ENCODE data around the gene DAPK2. TPM values are rescaled to one million over a fixed set of nuclear protein-coding genes. Genes with fewer than 3 reads are reported as not detected.

The DAPK2 gene
- total RNA-seq, 1 donor = 23.5 TPM

GRCh38 chr15:63899193-63899592 is 147.1 kb downstream of the DAPK2 start:
- DNase-seq (ENCODE audit: insufficient read length, low spot score, missing footprints) = no peak
- Histone ChIP-seq H3K27ac (ENCODE audit: low read depth, low read length) (no peak overlapping the region), H3K79me2 (ENCODE audit: insufficient read depth, low read length) (no peaks in the 10 kb centered on the region), H3K4me3 (ENCODE audit: insufficient read depth, low read length) (no peak overlapping the region), H3K36me3 (ENCODE audit: insufficient read depth, low read length) (no peaks in the 10 kb centered on the region), H3K4me1 (ENCODE audit: insufficient read depth, low read length) (peaks cover 19% of the 10 kb centered on the region), H3K27me3 (ENCODE audit: insufficient read depth, low read length) (no peaks in the 10 kb centered on the region), H3K4me2 (ENCODE audit: insufficient read depth, low read length) (no peak overlapping the region), H4K20me1 (ENCODE audit: insufficient read depth, low read length) (no peaks in the 10 kb centered on the region), H2AFZ (ENCODE audit: low read length) (no peak overlapping the region), H3K9me3 (ENCODE audit: low read depth, low read length) (no peaks in the 10 kb centered on the region)
- no peak for TF ChIP-seq CTCF (IDR thresholded peaks at IDR 0.05; ENCODE audit: extremely low read depth, low read depth, low read length)

GRCh38 chr15:63896336-63897115 is 149.8 kb downstream of the DAPK2 start:
- Histone ChIP-seq H4K20me1 (ENCODE audit: insufficient read depth, low read length) (no peaks in the 10 kb centered on the region), H3K4me2 (ENCODE audit: insufficient read depth, low read length) (peak overlapping the region; percentile 64), H3K27me3 (ENCODE audit: insufficient read depth, low read length) (no peaks in the 10 kb centered on the region), H2AFZ (ENCODE audit: low read length) (peak overlapping the region; percentile 48), H3K9me3 (ENCODE audit: low read depth, low read length) (no peaks in the 10 kb centered on the region), H3K79me2 (ENCODE audit: insufficient read depth, low read length) (no peaks in the 10 kb centered on the region), H3K4me1 (ENCODE audit: insufficient read depth, low read length) (peaks cover 19% of the 10 kb centered on the region), H3K36me3 (ENCODE audit: insufficient read depth, low read length) (no peaks in the 10 kb centered on the region), H3K4me3 (ENCODE audit: insufficient read depth, low read length) (peak overlapping the region; percentile 30), H3K27ac (ENCODE audit: low read depth, low read length) (peak overlapping the region; percentile 56)
- DNase-seq (ENCODE audit: insufficient read length, low spot score, missing footprints) = peak; percentile 90
- TF ChIP-seq CTCF (IDR thresholded peaks at IDR 0.05; ENCODE audit: extremely low read depth, low read depth, low read length) = no peak

GRCh38 chr15:63895787-63896218 is 150.5 kb downstream of the DAPK2 start:
- no peaks in the 10 kb centered on the region for H3K27me3 ChIP-seq (ENCODE audit: insufficient read depth, low read length)
- no peak for TF ChIP-seq CTCF (IDR thresholded peaks at IDR 0.05; ENCODE audit: extremely low read depth, low read depth, low read length)
- no peaks in the 10 kb centered on the region for H3K9me3 ChIP-seq (ENCODE audit: low read depth, low read length)
- no peak overlapping the region for H3K4me2 ChIP-seq (ENCODE audit: insufficient read depth, low read length)
- H3K4me1 ChIP-seq (ENCODE audit: insufficient read depth, low read length) = peaks cover 19% of the 10 kb centered on the region
- H3K4me3 ChIP-seq (ENCODE audit: insufficient read depth, low read length) = no peak overlapping the region
- H3K79me2 ChIP-seq (ENCODE audit: insufficient read depth, low read length) = no peaks in the 10 kb centered on the region
- H2AFZ ChIP-seq (ENCODE audit: low read length) = no peak overlapping the region
- no peak overlapping the region for H3K27ac ChIP-seq (ENCODE audit: low read depth, low read length)
- H3K36me3 ChIP-seq (ENCODE audit: insufficient read depth, low read length) = no peaks in the 10 kb centered on the region
- no peaks in the 10 kb centered on the region for H4K20me1 ChIP-seq (ENCODE audit: insufficient read depth, low read length)
- no peak for DNase-seq (ENCODE audit: insufficient read length, low spot score, missing footprints)

- Histone ChIP-seq H2AFZ (ENCODE audit: low read length) (no peak overlapping the region), H3K4me2 (ENCODE audit: insufficient read depth, low read length) (no peak overlapping the region), H3K79me2 (ENCODE audit: insufficient read depth, low read length) (no peaks in the 10 kb centered on the region), H4K20me1 (ENCODE audit: insufficient read depth, low read length) (no peaks in the 10 kb centered on the region), H3K4me3 (ENCODE audit: insufficient read depth, low read length) (no peak overlapping the region), H3K9me3 (ENCODE audit: low read depth, low read length) (no peaks in the 10 kb centered on the region), H3K4me1 (ENCODE audit: insufficient read depth, low read length) (peaks cover 19% of the 10 kb centered on the region), H3K27ac (ENCODE audit: low read depth, low read length) (no peak overlapping the region), H3K36me3 (ENCODE audit: insufficient read depth, low read length) (no peaks in the 10 kb centered on the region), H3K27me3 (ENCODE audit: insufficient read depth, low read length) (no peaks in the 10 kb centered on the region)
- DNase-seq (ENCODE audit: insufficient read length, low spot score, missing footprints) = no peak
- TF ChIP-seq CTCF (IDR thresholded peaks at IDR 0.05; ENCODE audit: extremely low read depth, low read depth, low read length) = no peak
These were observed 151.1 kb downstream of the DAPK2 start for GRCh38 chr15:63895194-63895593.
